Activated naive CD4-positive, alpha-beta T cell treated with anti-CD3 and anti-CD28 coated beads, Interleukin-2, amount 50 U/mL, for 24 hours (primary cell): ENCODE results near the gene HMG20B.
A peak's percentile ranks its signal among the peaks of the same experiment; 100 is the strongest.

Experiments used
- H3K27ac Mint-ChIP-seq: one replicate; pipeline ENCODE4 v1.8.0; 2021; ENCODE audit warnings: mild to moderate bottlenecking, mixed read lengths
- H3K27me3 Mint-ChIP-seq: one replicate; pipeline ENCODE4 v1.8.0; 2021; ENCODE audit warnings: mixed read lengths
- H3K36me3 Mint-ChIP-seq: one replicate; pipeline ENCODE4 v1.8.0; 2021; ENCODE audit warnings: mixed read lengths
- H3K4me1 Mint-ChIP-seq: one replicate; pipeline ENCODE4 v1.8.0; 2021; ENCODE audit warnings: mixed read lengths
- H3K4me3 Mint-ChIP-seq: one replicate; pipeline ENCODE4 v1.8.0; 2021; ENCODE audit warnings: mild to moderate bottlenecking, mixed read lengths
- H3K9me3 Mint-ChIP-seq: one replicate; pipeline ENCODE4 v1.8.0; 2021; ENCODE audit warnings: mixed read lengths

HMG20B gene

GRCh38 chr19:3625996-3626472 lies 53.3 kb downstream of the HMG20B start:
- Mint-ChIP-seq H3K27me3 (no peaks in the 10 kb centered on the region), H3K9me3 (no peaks in the 10 kb centered on the region), H3K4me3 (peak overlapping the region; percentile 100), H3K36me3 (peaks cover 3% of the 10 kb centered on the region), H3K27ac (peak overlapping the region; percentile 93), H3K4me1 (peaks cover 27% of the 10 kb centered on the region)

- Mint-ChIP-seq H3K36me3 (peaks cover 3% of the 10 kb centered on the region), H3K27ac (peak within 1 kb of the TSS; percentile 99)
These were observed 54.0 kb downstream of the HMG20B start, which contains the start of gene CACTIN for GRCh38 chr19:3626473-3627350. TSS of gene CACTIN (minus strand) at chr19:3626790. CDS start at chr19:3626762, 28 bp downstream.

GRCh38 chr19:3627351-3627723 lies 54.6 kb downstream of the HMG20B start:
- H3K27me3 Mint-ChIP-seq, result no peaks in the 10 kb centered on the region
- peaks cover 3% of the 10 kb centered on the region for H3K36me3 Mint-ChIP-seq
- peaks cover 27% of the 10 kb centered on the region for H3K4me1 Mint-ChIP-seq
- H3K27ac Mint-ChIP-seq, result no peak overlapping the region
- no peaks in the 10 kb centered on the region for H3K9me3 Mint-ChIP-seq
- peak overlapping the region; percentile 100 for H3K4me3 Mint-ChIP-seq

More at GRCh38 chr19:3626473-3627350, 54.0 kb downstream of the HMG20B start, which contains the start of gene CACTIN:
- Mint-ChIP-seq H3K4me1 (peaks cover 27% of the 10 kb centered on the region), H3K4me3 (peak within 1 kb of the TSS; percentile 100), H3K27me3 (no peaks in the 10 kb centered on the region), H3K9me3 (no peaks in the 10 kb centered on the region)
